ENCODE results near the gene SPRR2F.

GRCh38 chr1:153094426-153094825 is 18.9 kb downstream of the SPRR2F start, which contains the start of gene SPRR2E:
- TF ChIP-seq CTCF (IDR thresholded peaks at IDR 0.05) (no peak), POLR2A (IDR thresholded peaks at IDR 0.05) (no peak), POLR2AphosphoS5 (IDR thresholded peaks at IDR 0.05) (no peak)
